ENCODE measurements around the gene COX6B1. TPM values are rescaled to one million over a fixed set of nuclear protein-coding genes. Genes with fewer than 3 reads are reported as not detected.
"Not testable (repeated sequence)": the region's sequence is repeated elsewhere in the genome, so short reads cannot be mapped to it uniquely, and the experiment has no call there.

COX6B1 gene, protein sequence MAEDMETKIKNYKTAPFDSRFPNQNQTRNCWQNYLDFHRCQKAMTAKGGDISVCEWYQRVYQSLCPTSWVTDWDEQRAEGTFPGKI
- polyA plus RNA-seq (2013, experiment 1 of 2), result 494 TPM
- polyA plus RNA-seq (2013, experiment 2 of 2), result 519 TPM

GRCh38 chr19:35648017-35648961, at the start of gene COX6B1:
TSS of gene COX6B1 (plus strand) at chr19:35648323. CDS start at chr19:35651244, 2,921 bp downstream.
- WGBS, result under 1% methylated on average over 46 of the region's 46 CpGs
- H3K9ac ChIP-seq (ENCODE audit: low read depth, low read length), result peak within 1 kb of the TSS; percentile 78
- peaks cover 10% of the 10 kb centered on the region; the same call in 1 of the 2 replicates for H3K4me1 ChIP-seq (ENCODE audit: insufficient read depth, low read length)
- H3K9me3 ChIP-seq (ENCODE audit: insufficient read depth, low read depth, low read length), result no peaks in the 10 kb centered on the region
- peaks cover 20% of the 10 kb centered on the region for H3K36me3 ChIP-seq (ENCODE audit: insufficient read depth, low read length)
- peak within 1 kb of the TSS; percentile 92 for H3K4me3 ChIP-seq (ENCODE audit: low read length)
- peaks cover 8% of the 10 kb centered on the region for H3K27me3 ChIP-seq (ENCODE audit: insufficient read depth, low read length)
- no peak within 1 kb of the TSS for H3K27ac ChIP-seq (ENCODE audit: low read depth, low read length)

- no peaks in the 10 kb centered on the region for H3K4me1 ChIP-seq (ENCODE audit: insufficient read depth, low read length)
- 92% methylated on average over 3 of the region's 3 CpGs for WGBS
- H3K4me3 ChIP-seq (ENCODE audit: low read length), result no peak overlapping the region
- H3K27ac ChIP-seq (ENCODE audit: low read depth, low read length), result no peak overlapping the region
- H3K27me3 ChIP-seq (ENCODE audit: insufficient read depth, low read length), result no peaks in the 10 kb centered on the region
- H3K9ac ChIP-seq (ENCODE audit: low read depth, low read length), result no peak overlapping the region
- H3K36me3 ChIP-seq (ENCODE audit: insufficient read depth, low read length), result no peaks in the 10 kb centered on the region
- peaks cover 8% of the 10 kb centered on the region for H3K9me3 ChIP-seq (ENCODE audit: insufficient read depth, low read depth, low read length)
These were observed 46.2 kb upstream of the COX6B1 start for GRCh38 chr19:35601971-35602370.

DNA sequence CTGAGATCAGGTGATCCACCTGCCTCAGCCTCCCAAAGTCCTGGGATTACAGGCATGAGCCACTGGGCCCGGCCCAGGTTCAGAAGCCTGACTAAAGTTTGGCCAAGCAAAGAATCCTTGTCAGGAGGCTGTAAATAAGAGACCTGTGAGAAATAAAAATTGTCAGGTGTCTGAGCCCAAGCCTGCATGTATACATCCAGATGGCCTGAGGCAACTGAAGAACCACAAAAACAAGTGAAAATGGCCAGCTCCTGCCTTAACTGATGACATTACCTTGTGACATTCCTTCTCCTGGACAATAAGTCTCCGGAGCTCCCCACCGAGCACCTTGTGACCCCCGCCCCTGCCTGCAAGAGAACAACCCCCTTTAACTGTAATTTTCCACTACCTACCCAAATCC, 43.7 kb upstream of the COX6B1 start:
- H3K4me1 ChIP-seq (ENCODE audit: insufficient read depth, low read length); H3K36me3 ChIP-seq (ENCODE audit: insufficient read depth, low read length); H3K27me3 ChIP-seq (ENCODE audit: insufficient read depth, low read length); H3K9ac ChIP-seq (ENCODE audit: low read depth, low read length); H3K27ac ChIP-seq (ENCODE audit: low read depth, low read length); H3K4me3 ChIP-seq (ENCODE audit: low read length): not testable (repeated sequence)
- peaks cover 18% of the 10 kb centered on the region for H3K9me3 ChIP-seq (ENCODE audit: insufficient read depth, low read depth, low read length)
- WGBS, result 82% methylated on average over 4 of the region's 4 CpGs

DNA sequence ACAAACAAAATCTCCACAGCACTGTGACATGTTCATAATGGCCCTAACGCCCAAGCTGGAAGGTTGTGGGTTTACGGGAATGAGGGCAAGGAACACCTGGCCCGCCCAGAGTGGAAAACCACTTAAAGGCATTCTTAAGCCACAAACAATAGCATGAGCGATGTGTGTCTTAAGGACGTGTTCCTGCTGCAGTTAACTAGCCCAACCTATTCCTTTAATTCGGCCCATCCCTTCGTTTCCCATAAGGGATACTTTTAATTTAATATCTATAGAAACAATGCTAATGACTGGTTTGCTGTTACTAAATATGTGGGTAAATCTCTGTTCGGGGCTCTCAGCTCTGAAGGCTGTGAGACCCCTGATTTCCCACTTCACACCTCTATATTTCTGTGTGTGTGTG, 41.0 kb upstream of the COX6B1 start:
- not testable (repeated sequence) for H3K4me3 ChIP-seq (ENCODE audit: low read length)
- 91% methylated on average over 5 of the region's 8 CpGs for WGBS

DNA sequence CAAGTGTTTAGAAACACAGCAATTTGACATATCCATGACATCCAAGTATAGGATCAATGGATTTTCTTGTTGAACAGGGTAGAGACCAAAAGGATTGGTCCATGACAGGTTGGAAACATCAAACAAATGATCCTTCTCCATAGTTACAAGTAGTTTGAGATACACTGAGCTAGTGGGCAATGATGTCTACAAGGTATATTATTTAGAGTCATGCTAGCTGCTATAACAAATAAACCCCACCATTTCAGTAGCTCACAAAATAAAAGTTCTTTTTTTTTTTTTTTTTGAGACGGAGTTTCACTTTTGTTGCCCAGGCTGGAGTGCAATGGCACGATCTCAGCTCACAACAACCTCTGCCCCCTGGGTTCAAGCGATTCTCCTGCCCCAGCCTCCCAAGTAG, 40.5 kb upstream of the COX6B1 start:
- Histone ChIP-seq H3K9ac (ENCODE audit: low read depth, low read length) (no peak overlapping the region), H3K9me3 (ENCODE audit: insufficient read depth, low read depth, low read length) (peaks cover 18% of the 10 kb centered on the region), H3K27ac (ENCODE audit: low read depth, low read length) (no peak overlapping the region), H3K36me3 (ENCODE audit: insufficient read depth, low read length) (no peaks in the 10 kb centered on the region), H3K4me1 (ENCODE audit: insufficient read depth, low read length) (no peaks in the 10 kb centered on the region), H3K27me3 (ENCODE audit: insufficient read depth, low read length) (no peaks in the 10 kb centered on the region), H3K4me3 (ENCODE audit: low read length) (no peak overlapping the region)
- 87% methylated on average over 3 of the region's 3 CpGs for WGBS

More for the DNA sequence above, 41.0 kb upstream of the COX6B1 start:
- H3K4me1 ChIP-seq (ENCODE audit: insufficient read depth, low read length); H3K27ac ChIP-seq (ENCODE audit: low read depth, low read length); H3K27me3 ChIP-seq (ENCODE audit: insufficient read depth, low read length); H3K36me3 ChIP-seq (ENCODE audit: insufficient read depth, low read length); H3K9ac ChIP-seq (ENCODE audit: low read depth, low read length): not testable (repeated sequence)
- H3K9me3 ChIP-seq (ENCODE audit: insufficient read depth, low read depth, low read length), result peaks cover 18% of the 10 kb centered on the region

- Histone ChIP-seq H3K9ac (ENCODE audit: low read depth, low read length) (no peak overlapping the region), H3K27me3 (ENCODE audit: insufficient read depth, low read length) (no peaks in the 10 kb centered on the region), H3K4me3 (ENCODE audit: low read length) (no peak overlapping the region), H3K9me3 (ENCODE audit: insufficient read depth, low read depth, low read length) (peaks cover 18% of the 10 kb centered on the region), H3K27ac (ENCODE audit: low read depth, low read length) (no peak overlapping the region), H3K36me3 (ENCODE audit: insufficient read depth, low read length) (no peaks in the 10 kb centered on the region), H3K4me1 (ENCODE audit: insufficient read depth, low read length) (no peaks in the 10 kb centered on the region)
- 77% methylated on average over 2 of the region's 2 CpGs for WGBS
These were observed 39.9 kb upstream of the COX6B1 start for GRCh38 chr19:35608251-35608650.

DNA sequence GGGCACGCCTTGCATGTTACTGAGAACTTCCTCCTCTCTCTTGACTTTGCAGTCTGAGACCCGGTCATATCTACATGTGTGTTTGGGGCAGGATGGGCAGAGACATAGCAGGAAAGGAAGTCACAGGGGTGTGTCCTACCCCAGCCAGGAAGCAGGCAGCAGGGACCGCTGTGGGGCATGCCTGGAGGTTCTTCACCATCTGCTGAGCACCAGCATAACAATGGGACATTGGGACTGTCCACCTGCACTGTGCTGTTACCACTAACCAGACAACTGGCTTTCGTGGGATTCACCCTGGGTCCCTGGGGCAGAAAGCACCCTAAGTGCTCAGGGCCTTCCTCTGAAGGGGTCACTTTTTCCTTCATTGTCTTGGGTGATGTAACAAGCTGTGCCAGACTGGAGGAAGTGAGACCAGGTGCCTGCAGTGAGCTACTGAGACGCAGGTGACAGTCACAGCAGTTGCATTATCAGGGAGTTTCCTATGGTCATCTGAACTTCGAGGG, 38.2 kb upstream of the COX6B1 start:
- Histone ChIP-seq H3K9ac (ENCODE audit: low read depth, low read length) (no peak overlapping the region), H3K36me3 (ENCODE audit: insufficient read depth, low read length) (peaks cover 2% of the 10 kb centered on the region), H3K4me1 (ENCODE audit: insufficient read depth, low read length) (no peaks in the 10 kb centered on the region), H3K27me3 (ENCODE audit: insufficient read depth, low read length) (no peaks in the 10 kb centered on the region), H3K9me3 (ENCODE audit: insufficient read depth, low read depth, low read length) (peaks cover 18% of the 10 kb centered on the region), H3K4me3 (ENCODE audit: low read length) (no peak overlapping the region), H3K27ac (ENCODE audit: low read depth, low read length) (no peak overlapping the region)
- 87% methylated on average over 6 of the region's 6 CpGs for WGBS

- Histone ChIP-seq H3K36me3 (ENCODE audit: insufficient read depth, low read length) (peaks cover 19% of the 10 kb centered on the region), H3K9me3 (ENCODE audit: insufficient read depth, low read depth, low read length) (peaks cover 9% of the 10 kb centered on the region), H3K27me3 (ENCODE audit: insufficient read depth, low read length) (no peaks in the 10 kb centered on the region), H3K9ac (ENCODE audit: low read depth, low read length) (no peak overlapping the region), H3K4me1 (ENCODE audit: insufficient read depth, low read length) (no peaks in the 10 kb centered on the region), H3K4me3 (ENCODE audit: low read length) (peak overlapping the region; percentile 96), H3K27ac (ENCODE audit: low read depth, low read length) (no peak overlapping the region)
- 56% methylated on average over 9 of the region's 9 CpGs for WGBS
These were observed 35.9 kb upstream of the COX6B1 start for GRCh38 chr19:35612224-35612558.

DNA sequence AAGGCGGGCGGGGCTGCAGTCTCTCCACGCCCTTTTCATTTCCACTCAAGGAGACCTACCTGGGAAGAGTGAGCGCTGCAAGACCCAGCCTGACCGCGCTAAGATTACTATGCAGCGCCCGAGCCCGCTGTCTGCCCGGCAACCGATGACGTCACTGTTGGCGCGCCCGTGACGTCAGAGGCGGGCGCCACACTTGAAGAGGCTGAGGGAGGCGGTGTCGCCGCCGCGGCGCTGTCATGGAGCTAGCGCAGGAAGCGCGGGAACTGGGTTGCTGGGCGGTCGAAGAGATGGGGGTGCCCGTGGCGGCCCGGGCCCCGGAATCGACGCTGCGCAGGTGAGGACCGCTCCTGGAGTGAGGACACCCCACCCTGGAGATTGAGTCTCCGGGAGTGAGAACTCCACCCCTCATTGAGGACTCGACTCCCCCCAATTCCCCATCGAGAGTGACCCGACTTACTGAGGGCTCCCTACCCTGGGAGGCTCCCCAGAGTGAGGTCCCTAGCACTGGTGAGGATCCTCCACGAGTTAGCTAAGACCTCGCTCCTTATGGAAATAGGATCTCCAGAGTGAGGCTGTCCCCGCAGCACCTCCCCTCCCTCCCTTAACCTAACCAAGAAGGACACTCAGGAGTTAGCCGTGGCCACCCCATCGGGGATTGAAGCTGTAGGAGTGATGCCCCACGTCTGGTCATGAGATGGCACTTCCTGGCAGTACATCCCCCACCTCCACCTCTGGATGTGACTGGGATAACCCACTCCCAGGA, 35.4 kb upstream of the COX6B1 start, which contains the start of gene HAUS5:
TSS of gene HAUS5 (plus strand) at position 177 of the 763 bp plus-strand sequence. CDS start at position 237, 60 bp downstream.
- Histone ChIP-seq H3K9ac (ENCODE audit: low read depth, low read length) (peak within 1 kb of the TSS; percentile 90), H3K27ac (ENCODE audit: low read depth, low read length) (peak within 1 kb of the TSS; percentile 48; the same call in 1 of the 2 replicates), H3K4me1 (ENCODE audit: insufficient read depth, low read length) (no peaks in the 10 kb centered on the region), H3K9me3 (ENCODE audit: insufficient read depth, low read depth, low read length) (peaks cover 5% of the 10 kb centered on the region), H3K27me3 (ENCODE audit: insufficient read depth, low read length) (no peaks in the 10 kb centered on the region), H3K36me3 (ENCODE audit: insufficient read depth, low read length) (peaks cover 22% of the 10 kb centered on the region), H3K4me3 (ENCODE audit: low read length) (peak within 1 kb of the TSS; percentile 96)
- under 1% methylated on average over 47 of the region's 47 CpGs for WGBS

GRCh38 chr19:35613574-35613973, 34.5 kb upstream of the COX6B1 start:
- Histone ChIP-seq H3K9me3 (ENCODE audit: insufficient read depth, low read depth, low read length) (no peaks in the 10 kb centered on the region), H3K27ac (ENCODE audit: low read depth, low read length) (no peak overlapping the region), H3K9ac (ENCODE audit: low read depth, low read length) (no peak overlapping the region), H3K4me1 (ENCODE audit: insufficient read depth, low read length) (no peaks in the 10 kb centered on the region), H3K4me3 (ENCODE audit: low read length) (peak overlapping the region; percentile 96; the same call in 1 of the 2 replicates), H3K36me3 (ENCODE audit: insufficient read depth, low read length) (peaks cover 22% of the 10 kb centered on the region), H3K27me3 (ENCODE audit: insufficient read depth, low read length) (no peaks in the 10 kb centered on the region)
- 93% methylated on average over 1 of the region's 1 CpG for WGBS

- WGBS, result 95% methylated on average over 17 of the region's 17 CpGs
- Histone ChIP-seq H3K4me3 (ENCODE audit: low read length) (no peak overlapping the region), H3K4me1 (ENCODE audit: insufficient read depth, low read length) (no peaks in the 10 kb centered on the region), H3K27ac (ENCODE audit: low read depth, low read length) (no peak overlapping the region), H3K9me3 (ENCODE audit: insufficient read depth, low read depth, low read length) (no peaks in the 10 kb centered on the region), H3K9ac (ENCODE audit: low read depth, low read length) (no peak overlapping the region), H3K36me3 (ENCODE audit: insufficient read depth, low read length) (peaks cover 26% of the 10 kb centered on the region), H3K27me3 (ENCODE audit: insufficient read depth, low read length) (no peaks in the 10 kb centered on the region)
These were observed 33.1 kb upstream of the COX6B1 start for GRCh38 chr19:35615036-35615435.
